Measurements from ENCODE around the gene SETDB1. TPM values are rescaled to one million over a fixed set of nuclear protein-coding genes. Genes with fewer than 3 reads are reported as not detected.

The SETDB1 gene
- total RNA-seq, 1 experiment from 2014 or later: 67.4 TPM

DNA sequence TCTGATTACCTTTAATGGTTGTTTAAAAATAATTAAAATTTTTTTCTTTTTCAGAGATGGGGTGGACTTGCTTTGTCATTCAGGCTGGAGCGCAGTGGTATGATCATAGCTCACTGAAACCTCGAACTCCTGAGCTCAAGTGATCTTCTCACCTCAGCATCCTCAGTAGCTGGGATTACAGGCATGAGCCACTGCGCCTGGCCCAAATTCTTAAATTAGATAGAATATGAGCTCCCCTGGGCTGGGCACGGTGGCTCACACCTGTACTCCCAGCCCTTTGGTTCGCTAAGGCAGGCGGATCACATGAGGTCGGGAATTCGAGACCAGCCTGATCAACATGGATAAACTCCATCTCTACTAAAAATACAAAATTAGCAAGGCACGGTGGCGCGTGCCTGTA lies 31.5 kb downstream of the SETDB1 start:
- TF ChIP-seq, protein P1, sequence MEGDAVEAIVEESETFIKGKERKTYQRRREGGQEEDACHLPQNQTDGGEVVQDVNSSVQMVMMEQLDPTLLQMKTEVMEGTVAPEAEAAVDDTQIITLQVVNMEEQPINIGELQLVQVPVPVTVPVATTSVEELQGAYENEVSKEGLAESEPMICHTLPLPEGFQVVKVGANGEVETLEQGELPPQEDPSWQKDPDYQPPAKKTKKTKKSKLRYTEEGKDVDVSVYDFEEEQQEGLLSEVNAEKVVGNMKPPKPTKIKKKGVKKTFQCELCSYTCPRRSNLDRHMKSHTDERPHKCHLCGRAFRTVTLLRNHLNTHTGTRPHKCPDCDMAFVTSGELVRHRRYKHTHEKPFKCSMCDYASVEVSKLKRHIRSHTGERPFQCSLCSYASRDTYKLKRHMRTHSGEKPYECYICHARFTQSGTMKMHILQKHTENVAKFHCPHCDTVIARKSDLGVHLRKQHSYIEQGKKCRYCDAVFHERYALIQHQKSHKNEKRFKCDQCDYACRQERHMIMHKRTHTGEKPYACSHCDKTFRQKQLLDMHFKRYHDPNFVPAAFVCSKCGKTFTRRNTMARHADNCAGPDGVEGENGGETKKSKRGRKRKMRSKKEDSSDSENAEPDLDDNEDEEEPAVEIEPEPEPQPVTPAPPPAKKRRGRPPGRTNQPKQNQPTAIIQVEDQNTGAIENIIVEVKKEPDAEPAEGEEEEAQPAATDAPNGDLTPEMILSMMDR (IDR thresholded peaks at IDR 0.05; ENCODE audit: unreplicated experiment): no peak
- Mint-ChIP-seq H3K9me3 (ENCODE audit: unreplicated experiment) (no peaks in the 10 kb centered on the region), H3K36me3 (ENCODE audit: insufficient read depth, unreplicated experiment) (peaks cover 97% of the 10 kb centered on the region), H3K4me3 (ENCODE audit: unreplicated experiment) (no peak overlapping the region), H3K27ac (ENCODE audit: low read depth, unreplicated experiment) (no peak overlapping the region), H3K4me1 (ENCODE audit: insufficient read depth, unreplicated experiment) (no peaks in the 10 kb centered on the region), H3K27me3 (ENCODE audit: insufficient read depth, unreplicated experiment) (no peaks in the 10 kb centered on the region)
- ChIA-PET CTCF (interaction anchor here (0.6 to 4.9 kb wide), 11 partner anchors 11 to 400 kb away, joined by 3 to 30 read pairs (median 4); partner anchors contain the start of genes ANXA9 and MINDY1), POLR2A (interaction anchor here (1.0 to 2.0 kb wide), 6 partner anchors 9 to 83 kb away, joined by 3 to 7 read pairs (median 4); no protein-coding TSS in a partner anchor)
- intact Hi-C loops (cut with micrococcal nuclease): no loop called here
- BruUV-seq (replicated peaks): no TSS peak
- DNase-seq (ENCODE audit: unreplicated experiment): no peak

DNA sequence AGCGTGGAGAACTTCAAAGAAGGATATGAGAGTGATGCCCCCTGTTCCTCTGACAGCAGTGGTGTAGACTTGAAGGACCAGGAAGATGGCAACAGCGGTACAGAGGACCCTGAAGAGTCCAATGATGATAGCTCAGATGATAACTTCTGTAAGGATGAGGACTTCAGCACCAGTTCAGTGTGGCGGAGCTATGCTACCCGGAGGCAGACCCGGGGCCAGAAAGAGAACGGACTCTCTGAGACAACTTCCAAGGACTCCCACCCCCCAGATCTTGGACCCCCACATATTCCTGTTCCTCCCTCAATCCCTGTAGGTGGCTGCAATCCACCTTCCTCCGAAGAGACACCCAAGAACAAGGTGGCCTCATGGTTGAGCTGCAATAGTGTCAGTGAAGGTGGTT lies 34.5 kb downstream of the SETDB1 start:
- no peak for DNase-seq (ENCODE audit: unreplicated experiment)
- ChIA-PET POLR2A (interaction anchor here (0.7 to 1.3 kb wide), 5 partner anchors 9 to 594 kb away, joined by 3 to 4 read pairs (median 3); no protein-coding TSS in a partner anchor), CTCF (interaction anchor here (4.9 kb wide), 1 partner anchor 35 kb away, joined by 30 read pairs; no protein-coding TSS in a partner anchor)
- no TSS peak for BruUV-seq (replicated peaks)
- no peak overlapping the region for H3K27ac Mint-ChIP-seq (ENCODE audit: low read depth, unreplicated experiment)
- H3K36me3 Mint-ChIP-seq (ENCODE audit: insufficient read depth, unreplicated experiment): peaks cover 97% of the 10 kb centered on the region
- no peaks in the 10 kb centered on the region for H3K9me3 Mint-ChIP-seq (ENCODE audit: unreplicated experiment)
- H3K27me3 Mint-ChIP-seq (ENCODE audit: insufficient read depth, unreplicated experiment): no peaks in the 10 kb centered on the region
- TF ChIP-seq, protein P1 (IDR thresholded peaks at IDR 0.05; ENCODE audit: unreplicated experiment): no peak
- intact Hi-C loops (cut with micrococcal nuclease): no loop called here
- no peaks in the 10 kb centered on the region for H3K4me1 Mint-ChIP-seq (ENCODE audit: insufficient read depth, unreplicated experiment)
- no peak overlapping the region for H3K4me3 Mint-ChIP-seq (ENCODE audit: unreplicated experiment)

DNA sequence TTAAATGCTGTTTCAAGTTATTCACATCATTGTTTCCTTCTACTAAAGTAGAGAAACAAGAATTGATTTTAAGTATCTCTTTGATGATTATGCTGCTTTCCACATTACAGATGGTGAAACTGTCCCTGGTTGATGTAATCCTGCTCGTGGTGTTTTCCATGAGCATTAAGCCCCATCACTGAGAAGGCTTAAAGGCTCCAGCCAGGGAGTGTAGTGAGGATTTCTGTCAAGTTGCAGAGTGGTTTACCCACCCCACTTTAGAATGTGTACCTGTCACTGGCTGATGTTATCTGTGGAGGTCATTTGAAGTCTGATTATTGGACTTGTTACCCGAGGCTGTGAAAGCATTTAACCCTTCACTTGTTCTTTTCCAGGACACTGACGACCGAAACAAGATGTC lies 35.6 kb downstream of the SETDB1 start:
- Mint-ChIP-seq H3K4me3 (ENCODE audit: unreplicated experiment) (no peak overlapping the region), H3K9me3 (ENCODE audit: unreplicated experiment) (no peaks in the 10 kb centered on the region), H3K4me1 (ENCODE audit: insufficient read depth, unreplicated experiment) (no peaks in the 10 kb centered on the region), H3K36me3 (ENCODE audit: insufficient read depth, unreplicated experiment) (peaks cover 97% of the 10 kb centered on the region), H3K27me3 (ENCODE audit: insufficient read depth, unreplicated experiment) (no peaks in the 10 kb centered on the region), H3K27ac (ENCODE audit: low read depth, unreplicated experiment) (no peak overlapping the region)
- no peak for DNase-seq (ENCODE audit: unreplicated experiment)
- POLR2A ChIA-PET: interaction anchor here (0.9 to 1.3 kb wide), 3 partner anchors 9 to 32 kb away, joined by 3 to 7 read pairs (median 4); no protein-coding TSS in a partner anchor
- CTCF ChIA-PET: interaction anchor here (0.6 to 1.1 kb wide), 4 partner anchors 18 to 532 kb away, joined by 3 to 4 read pairs (median 3); no protein-coding TSS in a partner anchor
- intact Hi-C loops (cut with micrococcal nuclease): no loop called here
- BruUV-seq (replicated peaks): no TSS peak
- TF ChIP-seq, protein P1 (IDR thresholded peaks at IDR 0.05; ENCODE audit: unreplicated experiment): no peak

DNA sequence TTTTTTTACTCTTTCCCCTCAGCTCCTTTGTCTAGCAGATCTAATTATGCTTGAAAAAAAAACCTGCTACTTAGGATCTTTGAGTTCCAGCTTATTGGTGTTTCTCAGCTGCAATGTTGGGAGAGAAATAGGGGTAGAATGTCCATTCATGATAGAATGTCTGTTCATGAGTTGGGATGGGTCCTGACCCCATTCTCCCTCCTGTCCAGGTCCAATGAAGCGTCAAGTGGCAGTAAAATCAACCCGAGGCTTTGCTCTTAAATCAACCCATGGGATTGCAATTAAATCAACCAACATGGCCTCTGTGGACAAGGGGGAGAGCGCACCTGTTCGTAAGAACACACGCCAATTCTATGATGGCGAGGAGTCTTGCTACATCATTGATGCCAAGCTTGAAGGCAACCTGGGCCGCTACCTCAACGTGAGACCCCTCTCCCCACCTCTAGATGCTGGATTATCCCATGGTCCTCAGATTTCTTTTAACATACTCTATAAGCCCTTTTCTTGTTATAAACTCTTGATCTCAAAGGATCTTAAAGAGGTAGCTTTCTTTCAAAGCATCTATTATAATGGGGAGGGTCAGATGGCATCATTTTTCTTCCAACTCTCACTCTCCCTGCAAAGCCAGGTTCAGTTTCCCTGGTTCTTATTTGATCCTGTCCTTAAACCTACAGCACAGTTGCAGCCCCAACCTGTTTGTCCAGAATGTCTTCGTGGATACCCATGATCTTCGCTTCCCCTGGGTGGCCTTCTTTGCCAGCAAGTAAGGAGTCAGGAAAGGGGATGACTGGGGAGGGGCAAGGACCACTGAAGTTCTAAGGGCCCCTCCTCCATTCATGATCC lies 37.4 kb downstream of the SETDB1 start:
- no peaks in the 10 kb centered on the region for H3K9me3 Mint-ChIP-seq (ENCODE audit: unreplicated experiment)
- POLR2A ChIA-PET: interaction anchor here (0.6 to 1.8 kb wide), 5 partner anchors 10 to 253 kb away, joined by 3 to 6 read pairs (median 4); partner anchors contain the start of gene MINDY1
- CTCF ChIA-PET: interaction anchor here (0.7 to 1.5 kb wide), 5 partner anchors 8 to 50 kb away, joined by 3 to 5 read pairs (median 3); no protein-coding TSS in a partner anchor
- DNase-seq (ENCODE audit: unreplicated experiment): no peak
- no TSS peak for BruUV-seq (replicated peaks)
- H3K36me3 Mint-ChIP-seq (ENCODE audit: insufficient read depth, unreplicated experiment): peaks cover 97% of the 10 kb centered on the region
- no peak overlapping the region for H3K4me3 Mint-ChIP-seq (ENCODE audit: unreplicated experiment)
- H3K27me3 Mint-ChIP-seq (ENCODE audit: insufficient read depth, unreplicated experiment): no peaks in the 10 kb centered on the region
- TF ChIP-seq, protein P1 (IDR thresholded peaks at IDR 0.05; ENCODE audit: unreplicated experiment): no peak
- intact Hi-C loops (cut with micrococcal nuclease): no loop called here
- no peak overlapping the region for H3K27ac Mint-ChIP-seq (ENCODE audit: low read depth, unreplicated experiment)
- peaks cover 8% of the 10 kb centered on the region for H3K4me1 Mint-ChIP-seq (ENCODE audit: insufficient read depth, unreplicated experiment)
